MM.1S (cell line): ENCODE measurements around the gene PROKR1.

ENCODE experiments used
- CTCF ChIP-seq: fragments of 300-600 bp; sonication (generic); IDR thresholded peaks from 2 replicates; pipeline ENCODE4 v1.5.1; 2016; ENCODE audit warnings: antibody characterized with exemption, low read length, mixed read lengths
- EZH2 ChIP-seq: fragments of 300-600 bp; sonication (generic); optimal IDR thresholded peaks from 2 replicates; pipeline ENCODE3; 2017; ENCODE audit warnings: low read depth, mild to moderate bottlenecking, antibody characterized with exemption, low read length, mixed read lengths

- no peak for TF ChIP-seq EZH2
- TF ChIP-seq CTCF: no peak
These were observed 28.6 kb downstream of the PROKR1 start for GRCh38 chr2:68671961-68672360.
